ENCODE results near the gene EMC10.
"Not testable (repeated sequence)": the region's sequence is repeated elsewhere in the genome, so short reads cannot be mapped to it uniquely, and the experiment has no call there.

EMC10 gene

GRCh38 chr19:50450369-50451222 is 25.7 kb upstream of the EMC10 start:
- no peak for DNase-seq (ENCODE audit: low read depth in 2 of 3, low spot score in 2 of 3)

GRCh38 chr19:50451223-50451534 is 25.1 kb upstream of the EMC10 start:
- DNase-seq (ENCODE audit: low read depth in 2 of 3, low spot score in 2 of 3), result no peak

- no peak for DNase-seq (ENCODE audit: low read depth in 2 of 3, low spot score in 2 of 3)
Observed at GRCh38 chr19:50453243-50453642, 23.1 kb upstream of the EMC10 start.

- no peak for DNase-seq (ENCODE audit: low read depth in 2 of 3, low spot score in 2 of 3)
Observed at GRCh38 chr19:50455992-50456391, 20.3 kb upstream of the EMC10 start.

- DNase-seq (ENCODE audit: low read depth in 2 of 3, low spot score in 2 of 3), result no peak
Observed at GRCh38 chr19:50457300-50457699, 19.0 kb upstream of the EMC10 start.

GRCh38 chr19:50458396-50459066 is 17.8 kb upstream of the EMC10 start:
- no peak for DNase-seq (ENCODE audit: low read depth in 2 of 3, low spot score in 2 of 3)

- no peak for DNase-seq (ENCODE audit: low read depth in 2 of 3, low spot score in 2 of 3)
Observed at GRCh38 chr19:50459067-50459456, 17.2 kb upstream of the EMC10 start.

- DNase-seq (ENCODE audit: low read depth in 2 of 3, low spot score in 2 of 3), result no peak
Observed at GRCh38 chr19:50459638-50460037, 16.7 kb upstream of the EMC10 start.

- DNase-seq (ENCODE audit: low read depth in 2 of 3, low spot score in 2 of 3), result no peak
Observed at GRCh38 chr19:50460161-50460765, 16.0 kb upstream of the EMC10 start.

- DNase-seq (ENCODE audit: low read depth in 2 of 3, low spot score in 2 of 3), result peak; percentile 23 to 43 (median 38)
Observed at GRCh38 chr19:50461066-50461875, 15.0 kb upstream of the EMC10 start.

GRCh38 chr19:50462970-50463369 is 13.3 kb upstream of the EMC10 start:
- DNase-seq (ENCODE audit: low read depth in 2 of 3, low spot score in 2 of 3), result no peak

GRCh38 chr19:50464348-50464747 is 12.0 kb upstream of the EMC10 start:
- DNase-seq (ENCODE audit: low read depth in 2 of 3, low spot score in 2 of 3), result no peak

GRCh38 chr19:50465000-50465399 is 11.3 kb upstream of the EMC10 start:
- no peak for DNase-seq (ENCODE audit: low read depth in 2 of 3, low spot score in 2 of 3)

- DNase-seq (ENCODE audit: low read depth in 2 of 3, low spot score in 2 of 3), result no peak
Observed at GRCh38 chr19:50465986-50466705, 10.2 kb upstream of the EMC10 start.

- DNase-seq (ENCODE audit: low read depth in 2 of 3, low spot score in 2 of 3), result no peak
Observed at GRCh38 chr19:50466706-50467039, 9.6 kb upstream of the EMC10 start.

GRCh38 chr19:50467566-50467965 is 8.7 kb upstream of the EMC10 start:
- DNase-seq (ENCODE audit: low read depth in 2 of 3, low spot score in 2 of 3), result no peak

- DNase-seq (ENCODE audit: low read depth in 2 of 3, low spot score in 2 of 3), result no peak
Observed at GRCh38 chr19:50468818-50469217, 7.5 kb upstream of the EMC10 start.

- DNase-seq (ENCODE audit: low read depth in 2 of 3, low spot score in 2 of 3), result not testable (repeated sequence)
Observed at GRCh38 chr19:50473336-50473735, 3.0 kb upstream of the EMC10 start.

- no peak for DNase-seq (ENCODE audit: low read depth in 2 of 3, low spot score in 2 of 3)
Observed at GRCh38 chr19:50475101-50475568, 1.2 kb upstream of the EMC10 start.

- no peak for DNase-seq (ENCODE audit: low read depth in 2 of 3, low spot score in 2 of 3)
Observed at GRCh38 chr19:50475736-50476223, 527 bp upstream of the EMC10 start.

- no peak for DNase-seq (ENCODE audit: low read depth in 2 of 3, low spot score in 2 of 3)
Observed at GRCh38 chr19:50476907-50477238, 566 bp downstream of the EMC10 start.

Measured in activated CD8-positive, alpha-beta memory T cell treated with anti-CD3 and anti-CD28 coated beads for 48 hours (primary cell).